ENCODE results near the gene SLC16A3. TPM values are rescaled to one million over a fixed set of nuclear protein-coding genes. Genes with fewer than 3 reads are reported as not detected.

SLC16A3 gene
- total RNA-seq, 1 experiment from 2014 or later = 28.7 TPM

GRCh38 chr17:82278308-82278707 lies 49.5 kb downstream of the SLC16A3 start:
- DNase-seq (ENCODE audit: low spot score) = no peak

More at GRCh38 chr17:82278308-82278707, 49.5 kb downstream of the SLC16A3 start:
- POLR2A ChIA-PET = no interaction called here
- H3K27ac Mint-ChIP-seq = no peak overlapping the region
- H3K4me3 Mint-ChIP-seq = no peak overlapping the region
- H3K27me3 Mint-ChIP-seq (ENCODE audit: low read depth) = peaks cover 3% of the 10 kb centered on the region; the same call in 1 of the 2 replicates
- H3K36me3 Mint-ChIP-seq = no peaks in the 10 kb centered on the region
- ATAC-seq = no peak
- TF ChIP-seq, protein P1, sequence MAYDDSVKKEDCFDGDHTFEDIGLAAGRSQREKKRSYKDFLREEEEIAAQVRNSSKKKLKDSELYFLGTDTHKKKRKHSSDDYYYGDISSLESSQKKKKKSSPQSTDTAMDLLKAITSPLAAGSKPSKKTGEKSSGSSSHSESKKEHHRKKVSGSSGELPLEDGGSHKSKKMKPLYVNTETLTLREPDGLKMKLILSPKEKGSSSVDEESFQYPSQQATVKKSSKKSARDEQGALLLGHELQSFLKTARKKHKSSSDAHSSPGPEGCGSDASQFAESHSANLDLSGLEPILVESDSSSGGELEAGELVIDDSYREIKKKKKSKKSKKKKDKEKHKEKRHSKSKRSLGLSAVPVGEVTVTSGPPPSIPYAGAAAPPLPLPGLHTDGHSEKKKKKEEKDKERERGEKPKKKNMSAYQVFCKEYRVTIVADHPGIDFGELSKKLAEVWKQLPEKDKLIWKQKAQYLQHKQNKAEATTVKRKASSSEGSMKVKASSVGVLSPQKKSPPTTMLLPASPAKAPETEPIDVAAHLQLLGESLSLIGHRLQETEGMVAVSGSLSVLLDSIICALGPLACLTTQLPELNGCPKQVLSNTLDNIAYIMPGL (CRISPR knock-in tag; IDR thresholded peaks at IDR 0.05) = no peak
- TF ChIP-seq RORB (CRISPR knock-in tag; IDR thresholded peaks at IDR 0.05) = no peak
- TF ChIP-seq SMAD3 (CRISPR knock-in tag; IDR thresholded peaks at IDR 0.05; ENCODE audit: borderline replicate concordance) = no peak
- TF ChIP-seq NFE2L1 (CRISPR knock-in tag; IDR thresholded peaks at IDR 0.05) = no peak
- no peak for TF ChIP-seq NR3C1 (CRISPR knock-in tag; conservative IDR thresholded peaks at IDR 0.05; ENCODE audit: low read depth)
- TF ChIP-seq MXD4 (CRISPR knock-in tag; IDR thresholded peaks at IDR 0.05; ENCODE audit: borderline replicate concordance) = no peak
- no peak for TF ChIP-seq SOX15 (CRISPR knock-in tag; IDR thresholded peaks at IDR 0.05)
- TF ChIP-seq, protein P2, sequence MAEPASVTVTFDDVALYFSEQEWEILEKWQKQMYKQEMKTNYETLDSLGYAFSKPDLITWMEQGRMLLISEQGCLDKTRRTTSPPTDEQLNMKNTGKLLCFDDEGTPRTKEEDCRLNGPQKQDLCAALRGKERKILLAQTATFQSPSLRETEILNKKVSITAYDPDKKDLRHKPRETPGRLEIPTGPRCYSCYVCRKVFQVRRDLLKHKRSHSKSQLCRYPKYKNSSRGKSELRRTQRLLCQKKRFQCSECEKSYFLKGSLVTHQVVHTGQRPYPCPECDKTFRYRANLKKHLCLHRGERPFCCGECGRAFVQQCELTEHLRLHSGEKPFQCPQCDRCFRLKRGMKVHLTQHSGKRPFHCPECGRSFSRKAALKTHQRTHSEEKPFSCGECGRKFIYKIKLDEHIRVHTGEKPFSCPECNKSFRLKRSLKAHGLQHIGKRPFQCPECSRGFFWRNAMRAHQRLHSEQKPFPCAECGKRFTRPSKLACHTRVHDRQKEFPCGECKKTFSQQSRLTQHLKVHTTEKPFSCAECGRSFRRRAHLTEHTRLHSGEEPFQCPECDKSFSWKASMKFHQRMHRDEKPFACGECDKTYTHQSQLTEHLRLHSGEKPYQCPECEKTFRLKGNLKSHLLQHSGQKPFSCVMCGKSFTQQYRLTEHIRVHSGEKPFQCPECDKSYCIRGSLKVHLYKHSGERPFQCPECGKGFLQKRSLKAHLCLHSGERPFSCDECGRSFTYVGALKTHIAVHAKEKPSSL (CRISPR knock-in tag; conservative IDR thresholded peaks at IDR 0.05) = no peak
- TF ChIP-seq NFYB (CRISPR knock-in tag; conservative IDR thresholded peaks at IDR 0.05; ENCODE audit: low read depth) = no peak
- no peak for TF ChIP-seq ESRRA (CRISPR knock-in tag; IDR thresholded peaks at IDR 0.05; ENCODE audit: borderline replicate concordance)
- no peak for TF ChIP-seq IRF2 (CRISPR knock-in tag; IDR thresholded peaks at IDR 0.05; ENCODE audit: borderline replicate concordance, low read depth)
- TF ChIP-seq, protein P3, sequence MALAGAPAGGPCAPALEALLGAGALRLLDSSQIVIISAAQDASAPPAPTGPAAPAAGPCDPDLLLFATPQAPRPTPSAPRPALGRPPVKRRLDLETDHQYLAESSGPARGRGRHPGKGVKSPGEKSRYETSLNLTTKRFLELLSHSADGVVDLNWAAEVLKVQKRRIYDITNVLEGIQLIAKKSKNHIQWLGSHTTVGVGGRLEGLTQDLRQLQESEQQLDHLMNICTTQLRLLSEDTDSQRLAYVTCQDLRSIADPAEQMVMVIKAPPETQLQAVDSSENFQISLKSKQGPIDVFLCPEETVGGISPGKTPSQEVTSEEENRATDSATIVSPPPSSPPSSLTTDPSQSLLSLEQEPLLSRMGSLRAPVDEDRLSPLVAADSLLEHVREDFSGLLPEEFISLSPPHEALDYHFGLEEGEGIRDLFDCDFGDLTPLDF (CRISPR knock-in tag; IDR thresholded peaks at IDR 0.05) = no peak
- TF ChIP-seq, protein P4, sequence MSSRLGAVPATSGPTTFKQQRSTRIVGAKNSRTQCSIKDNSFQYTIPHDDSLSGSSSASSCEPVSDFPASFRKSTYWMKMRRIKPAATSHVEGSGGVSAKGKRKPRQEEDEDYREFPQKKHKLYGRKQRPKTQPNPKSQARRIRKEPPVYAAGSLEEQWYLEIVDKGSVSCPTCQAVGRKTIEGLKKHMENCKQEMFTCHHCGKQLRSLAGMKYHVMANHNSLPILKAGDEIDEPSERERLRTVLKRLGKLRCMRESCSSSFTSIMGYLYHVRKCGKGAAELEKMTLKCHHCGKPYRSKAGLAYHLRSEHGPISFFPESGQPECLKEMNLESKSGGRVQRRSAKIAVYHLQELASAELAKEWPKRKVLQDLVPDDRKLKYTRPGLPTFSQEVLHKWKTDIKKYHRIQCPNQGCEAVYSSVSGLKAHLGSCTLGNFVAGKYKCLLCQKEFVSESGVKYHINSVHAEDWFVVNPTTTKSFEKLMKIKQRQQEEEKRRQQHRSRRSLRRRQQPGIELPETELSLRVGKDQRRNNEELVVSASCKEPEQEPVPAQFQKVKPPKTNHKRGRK (CRISPR knock-in tag; IDR thresholded peaks at IDR 0.05; ENCODE audit: borderline replicate concordance) = no peak
- no peak for TF ChIP-seq ZBTB21 (CRISPR knock-in tag; IDR thresholded peaks at IDR 0.05; ENCODE audit: borderline replicate concordance)
- no peak for TF ChIP-seq PRDM15 (CRISPR knock-in tag; IDR thresholded peaks at IDR 0.05)
- TF ChIP-seq ZNF219 (CRISPR knock-in tag; IDR thresholded peaks at IDR 0.05; ENCODE audit: borderline replicate concordance) = no peak
- no peak for TF ChIP-seq PRRX2 (CRISPR knock-in tag; IDR thresholded peaks at IDR 0.05)
- no peak for TF ChIP-seq TEAD1 (CRISPR knock-in tag; IDR thresholded peaks at IDR 0.05)
- TF ChIP-seq, protein P5, sequence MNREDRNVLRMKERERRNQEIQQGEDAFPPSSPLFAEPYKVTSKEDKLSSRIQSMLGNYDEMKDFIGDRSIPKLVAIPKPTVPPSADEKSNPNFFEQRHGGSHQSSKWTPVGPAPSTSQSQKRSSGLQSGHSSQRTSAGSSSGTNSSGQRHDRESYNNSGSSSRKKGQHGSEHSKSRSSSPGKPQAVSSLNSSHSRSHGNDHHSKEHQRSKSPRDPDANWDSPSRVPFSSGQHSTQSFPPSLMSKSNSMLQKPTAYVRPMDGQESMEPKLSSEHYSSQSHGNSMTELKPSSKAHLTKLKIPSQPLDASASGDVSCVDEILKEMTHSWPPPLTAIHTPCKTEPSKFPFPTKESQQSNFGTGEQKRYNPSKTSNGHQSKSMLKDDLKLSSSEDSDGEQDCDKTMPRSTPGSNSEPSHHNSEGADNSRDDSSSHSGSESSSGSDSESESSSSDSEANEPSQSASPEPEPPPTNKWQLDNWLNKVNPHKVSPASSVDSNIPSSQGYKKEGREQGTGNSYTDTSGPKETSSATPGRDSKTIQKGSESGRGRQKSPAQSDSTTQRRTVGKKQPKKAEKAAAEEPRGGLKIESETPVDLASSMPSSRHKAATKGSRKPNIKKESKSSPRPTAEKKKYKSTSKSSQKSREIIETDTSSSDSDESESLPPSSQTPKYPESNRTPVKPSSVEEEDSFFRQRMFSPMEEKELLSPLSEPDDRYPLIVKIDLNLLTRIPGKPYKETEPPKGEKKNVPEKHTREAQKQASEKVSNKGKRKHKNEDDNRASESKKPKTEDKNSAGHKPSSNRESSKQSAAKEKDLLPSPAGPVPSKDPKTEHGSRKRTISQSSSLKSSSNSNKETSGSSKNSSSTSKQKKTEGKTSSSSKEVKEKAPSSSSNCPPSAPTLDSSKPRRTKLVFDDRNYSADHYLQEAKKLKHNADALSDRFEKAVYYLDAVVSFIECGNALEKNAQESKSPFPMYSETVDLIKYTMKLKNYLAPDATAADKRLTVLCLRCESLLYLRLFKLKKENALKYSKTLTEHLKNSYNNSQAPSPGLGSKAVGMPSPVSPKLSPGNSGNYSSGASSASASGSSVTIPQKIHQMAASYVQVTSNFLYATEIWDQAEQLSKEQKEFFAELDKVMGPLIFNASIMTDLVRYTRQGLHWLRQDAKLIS (CRISPR knock-in tag; IDR thresholded peaks at IDR 0.05; ENCODE audit: borderline replicate concordance) = no peak
- TF ChIP-seq SP1 (CRISPR knock-in tag; conservative IDR thresholded peaks at IDR 0.05) = no peak
- peaks cover 26% of the 10 kb centered on the region for H3K4me1 Mint-ChIP-seq
- CTCF ChIA-PET = interaction anchor here (1.0 kb wide), 1 partner anchor 42 kb away, joined by 3 read pairs; no protein-coding TSS in a partner anchor
- H3K9me3 Mint-ChIP-seq = no peaks in the 10 kb centered on the region

All from WTC11 (cell line).